Measurements from ENCODE around the gene SETBP1.

The SETBP1 gene

DNA sequence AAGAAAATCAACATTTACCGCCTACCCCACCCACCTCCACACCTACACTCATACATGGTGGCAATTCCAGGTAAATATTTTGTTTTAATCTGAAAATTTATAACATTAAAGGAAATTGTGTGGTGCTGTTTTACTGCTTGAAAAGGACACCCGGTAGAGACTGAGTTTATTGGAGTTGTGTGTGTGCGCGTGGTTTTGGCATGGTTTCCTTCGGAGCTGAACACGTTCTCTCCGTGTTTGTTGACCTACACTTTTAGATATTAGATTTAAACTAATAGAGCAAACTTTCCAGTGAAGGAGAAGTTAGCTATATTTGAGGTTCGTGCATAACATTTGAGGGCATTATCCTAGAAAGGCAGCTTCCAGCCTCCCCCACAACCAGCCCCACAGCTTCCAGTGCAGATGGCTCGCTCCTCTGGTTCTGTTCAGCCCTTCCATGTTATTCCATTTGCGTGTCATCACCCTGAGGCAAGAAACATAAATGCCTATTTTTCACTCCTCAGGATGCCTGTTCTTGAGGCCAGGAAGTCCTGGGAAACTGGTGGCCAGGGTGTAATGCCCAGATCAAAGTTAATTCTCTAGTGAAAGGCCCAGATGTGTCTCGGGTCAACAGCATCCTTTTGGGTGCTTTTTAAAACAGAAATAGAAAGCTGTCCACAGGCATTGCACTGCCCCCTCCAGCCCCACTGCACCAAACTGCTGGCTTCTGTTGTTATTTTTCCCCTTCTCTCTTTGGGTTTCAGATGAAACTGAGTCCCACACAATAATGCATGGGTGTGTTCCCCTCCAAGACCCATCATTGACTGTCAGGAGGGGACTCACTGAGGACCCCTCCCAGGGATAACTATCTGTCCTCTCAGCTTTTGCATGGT, 190.2 kb downstream of the SETBP1 start:
- no peak for DNase-seq (ENCODE audit: low read depth in 2 of 2)

GRCh38 chr18:44871771-44872170, 191.1 kb downstream of the SETBP1 start:
- DNase-seq (ENCODE audit: low read depth in 2 of 2) = no peak

GRCh38 chr18:44876024-44876423, 195.3 kb downstream of the SETBP1 start:
- no peak for DNase-seq (ENCODE audit: low read depth in 2 of 2)

- no peak for DNase-seq (ENCODE audit: low read depth in 2 of 2)
Measured at GRCh38 chr18:44876755-44877154, 196.1 kb downstream of the SETBP1 start.

DNA sequence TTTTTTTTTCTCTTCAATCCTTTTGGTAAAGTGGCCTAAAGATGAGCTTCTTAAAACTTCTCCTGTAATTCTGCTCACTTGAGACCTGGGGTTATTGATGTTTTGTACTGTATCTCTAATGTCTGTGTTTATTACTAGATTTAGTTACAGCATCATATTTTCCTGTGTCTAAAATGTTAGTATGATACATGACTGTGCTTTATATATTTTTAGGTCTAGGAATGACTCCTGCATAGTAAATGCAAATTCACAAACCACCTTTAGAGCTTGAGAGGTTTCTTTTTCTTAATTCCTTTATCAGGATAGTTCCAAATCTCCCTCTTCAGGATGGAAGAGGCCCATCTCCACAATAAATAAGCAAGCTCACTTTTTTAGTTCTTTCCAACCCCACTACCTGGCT, 197.6 kb downstream of the SETBP1 start:
- DNase-seq (ENCODE audit: low read depth in 2 of 2) = no peak

DNA sequence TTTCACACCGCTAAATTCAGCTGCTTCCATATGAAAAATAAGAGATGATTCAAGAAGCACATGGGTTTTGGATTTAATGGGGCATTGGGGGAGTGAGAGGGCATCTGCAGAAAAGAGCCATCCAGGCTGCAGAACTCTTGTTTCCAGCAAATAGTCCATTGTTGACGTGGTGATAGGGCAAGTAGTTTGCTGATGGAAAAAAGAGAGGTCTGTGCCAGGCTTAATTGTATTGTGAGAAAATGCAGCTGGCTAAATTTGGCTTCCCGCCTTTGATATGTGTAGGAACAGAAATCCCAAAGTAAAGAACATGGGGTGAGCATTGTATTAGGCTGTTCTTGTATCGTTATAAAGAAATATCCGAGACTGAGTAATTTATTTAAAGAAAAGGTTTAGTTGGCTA, 199.5 kb downstream of the SETBP1 start:
- DNase-seq (ENCODE audit: low read depth in 2 of 2) = no peak

GRCh38 chr18:44881461-44882162, 200.9 kb downstream of the SETBP1 start:
- DNase-seq (ENCODE audit: low read depth in 2 of 2) = no peak

- DNase-seq (ENCODE audit: low read depth in 2 of 2) = no peak
Measured at GRCh38 chr18:44882163-44882868, 201.6 kb downstream of the SETBP1 start.

DNA sequence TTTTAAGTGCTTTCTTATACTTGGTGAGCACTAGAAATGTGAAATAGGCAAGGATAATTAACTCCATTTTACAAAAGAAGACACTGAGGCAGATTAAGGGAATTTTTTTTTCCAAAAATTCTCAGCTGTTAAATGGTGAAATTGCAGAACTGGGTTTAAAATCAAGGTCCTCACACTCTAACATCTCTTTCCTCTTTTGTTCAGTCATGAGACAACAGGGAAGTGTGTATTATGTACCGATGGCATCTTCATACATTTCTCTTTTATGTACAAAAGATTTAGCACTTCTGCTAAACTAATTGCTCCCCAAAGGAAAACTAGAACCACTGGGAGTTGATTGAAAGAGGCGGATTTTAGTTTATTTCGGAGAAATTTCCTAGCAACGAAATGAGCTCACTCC, 203.0 kb downstream of the SETBP1 start:
- DNase-seq (ENCODE audit: low read depth in 2 of 2) = no peak

GRCh38 chr18:44884431-44884830, 203.7 kb downstream of the SETBP1 start:
- DNase-seq (ENCODE audit: low read depth in 2 of 2) = no peak

GRCh38 chr18:44885507-44885906, 204.8 kb downstream of the SETBP1 start:
- no peak for DNase-seq (ENCODE audit: low read depth in 2 of 2)

GRCh38 chr18:44887227-44887631, 206.5 kb downstream of the SETBP1 start:
- peak; percentile 19 to 49 for DNase-seq (ENCODE audit: low read depth in 2 of 2)

- no peak for DNase-seq (ENCODE audit: low read depth in 2 of 2)
Measured at GRCh38 chr18:44889111-44889510, 208.4 kb downstream of the SETBP1 start.

DNA sequence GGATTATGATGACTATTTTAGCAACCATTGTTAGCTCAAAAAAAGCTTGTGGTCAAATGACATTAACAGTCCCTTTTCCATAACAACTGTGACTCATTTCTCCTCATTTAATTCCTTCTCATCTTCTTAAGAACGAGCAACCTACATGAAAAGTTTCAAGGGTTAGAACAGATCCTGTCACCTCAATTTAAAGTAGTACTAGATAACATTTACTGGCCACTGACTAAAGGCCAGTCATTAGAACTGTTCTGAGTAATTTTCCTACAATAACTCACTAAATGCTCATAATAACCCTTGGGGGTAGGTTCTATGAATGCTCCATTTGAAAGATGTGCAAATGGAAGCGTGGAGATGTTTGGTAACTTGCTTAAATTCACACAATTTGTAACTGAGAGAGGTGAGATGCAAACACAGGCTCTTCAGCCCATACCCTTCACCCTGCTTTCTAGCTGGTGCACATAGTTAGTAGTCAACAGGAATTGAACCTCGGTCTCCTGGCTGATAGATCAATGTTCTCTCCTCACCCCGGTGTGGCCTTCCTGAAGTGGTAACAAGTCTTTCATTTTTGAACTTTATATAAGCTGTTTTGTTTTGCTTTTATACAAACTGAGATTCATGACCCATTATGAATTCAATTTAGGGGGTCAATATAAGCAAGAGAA, 212.5 kb downstream of the SETBP1 start:
- no peak for DNase-seq (ENCODE audit: low read depth in 2 of 2)

DNA sequence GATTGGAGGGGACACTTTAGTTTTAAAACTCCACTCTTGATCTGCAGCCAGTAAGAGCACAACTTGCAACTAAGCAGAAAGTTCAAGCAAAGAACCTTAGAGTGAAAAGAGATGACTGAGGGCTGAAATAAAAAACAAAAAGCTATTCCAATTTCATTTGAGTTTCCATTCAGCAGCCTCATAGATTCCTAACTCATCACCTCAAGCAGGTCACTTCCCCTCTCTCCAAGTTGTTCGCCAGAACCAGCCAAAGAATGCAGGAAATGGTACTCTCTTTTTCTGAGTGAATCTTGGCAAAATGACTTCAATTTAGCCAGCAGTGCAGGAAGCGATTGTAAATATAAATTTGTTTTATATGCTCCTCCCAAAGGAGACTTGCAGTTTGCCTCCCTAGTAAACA, 213.3 kb downstream of the SETBP1 start:
- DNase-seq (ENCODE audit: low read depth in 2 of 2) = no peak

GRCh38 chr18:44895176-44895798, 214.6 kb downstream of the SETBP1 start:
- DNase-seq (ENCODE audit: low read depth in 2 of 2) = no peak

DNA sequence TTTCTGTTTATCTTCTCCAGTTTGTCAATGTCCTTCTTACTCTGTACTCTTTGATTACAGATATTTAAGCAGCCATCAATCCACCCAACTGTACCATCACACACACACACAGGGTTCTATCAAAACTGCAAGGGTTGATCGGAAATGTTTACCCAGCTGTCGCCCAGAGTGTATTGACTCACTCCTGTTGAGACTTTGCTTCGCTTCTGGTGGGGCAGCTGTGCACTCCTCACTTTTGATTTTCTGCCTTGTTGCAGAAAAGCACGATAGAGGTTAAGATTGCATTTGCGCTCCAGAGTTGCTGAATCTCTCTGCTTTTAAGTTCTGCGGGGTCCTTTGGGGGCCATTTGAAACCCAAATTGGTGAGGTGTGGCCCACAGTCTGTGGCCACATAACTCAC, 216.2 kb downstream of the SETBP1 start:
- no peak for DNase-seq (ENCODE audit: low read depth in 2 of 2)

DNA sequence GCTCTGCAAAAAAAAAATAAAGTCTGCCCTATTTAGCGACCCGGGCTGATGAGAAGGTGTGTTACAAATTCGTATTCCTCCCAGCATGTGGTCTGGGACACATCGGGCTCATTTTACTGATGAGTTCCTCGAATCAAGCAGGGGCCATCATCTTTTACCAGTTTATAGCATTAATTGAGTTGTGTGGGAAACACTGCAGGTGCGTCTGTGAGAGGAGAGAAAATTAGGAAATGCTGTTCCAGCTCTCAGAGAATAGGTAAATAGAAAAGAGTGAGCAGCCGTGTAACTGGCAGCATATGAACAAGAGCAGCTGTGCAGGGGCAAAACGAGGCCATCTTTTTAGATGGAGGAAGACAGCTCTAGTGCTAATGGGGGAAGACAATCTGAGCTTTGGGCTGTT, 216.7 kb downstream of the SETBP1 start:
- DNase-seq (ENCODE audit: low read depth in 2 of 2) = no peak

DNA sequence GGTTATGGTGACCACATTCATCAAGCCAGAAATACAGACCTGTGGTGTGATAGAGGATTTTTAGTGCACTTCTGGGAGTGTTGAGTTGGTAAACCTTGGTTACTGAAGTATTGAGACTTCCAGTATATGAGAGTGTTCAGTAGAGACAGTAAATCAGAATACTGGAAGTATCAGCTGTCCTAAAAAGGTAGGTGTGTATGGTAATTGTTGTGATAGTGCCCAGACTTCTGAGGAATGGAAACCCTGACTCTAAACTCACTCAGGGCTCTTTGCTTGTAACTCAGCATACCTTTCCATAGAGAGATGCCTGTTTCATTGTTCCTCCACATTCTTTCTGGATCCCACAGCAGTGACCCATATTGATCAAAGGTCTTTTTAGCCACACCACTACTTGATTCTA, 217.1 kb downstream of the SETBP1 start:
- DNase-seq (ENCODE audit: low read depth in 2 of 2) = no peak

DNA sequence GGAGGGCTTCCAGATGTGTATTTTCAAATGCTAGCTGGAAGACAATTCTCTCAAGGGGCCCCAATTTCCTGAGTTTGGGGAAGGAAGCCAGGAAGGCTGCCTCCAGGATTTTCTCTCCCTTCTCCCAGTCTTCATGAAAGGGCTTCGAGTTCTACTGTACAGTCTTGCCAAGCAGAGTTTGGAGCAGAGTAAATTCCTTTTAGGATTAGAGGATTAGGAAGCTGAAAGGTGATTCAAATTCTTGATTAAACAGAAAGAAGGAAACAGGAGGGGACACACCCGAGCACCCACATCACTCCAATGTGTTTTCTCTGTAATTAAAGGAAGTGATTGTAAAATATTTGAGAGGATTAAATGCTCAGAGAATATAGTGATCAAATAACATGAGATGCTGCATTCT, 217.8 kb downstream of the SETBP1 start:
- DNase-seq (ENCODE audit: low read depth in 2 of 2) = no peak

GRCh38 chr18:44899832-44900231, 219.1 kb downstream of the SETBP1 start:
- no peak for DNase-seq (ENCODE audit: low read depth in 2 of 2)

- DNase-seq (ENCODE audit: low read depth in 2 of 2) = no peak
Measured at GRCh38 chr18:44900627-44901026, 219.9 kb downstream of the SETBP1 start.

All from stimulated activated CD4-positive, alpha-beta T cell treated with anti-CD3 and anti-CD28 coated beads, Interleukin-4, amount 100 ng/mL, for 48 hours (primary cell).